Parathyroid adenoma (tissue), 2 donors: Measurements from ENCODE around the gene CBARP.

Experiments used
- H2AFZ ChIP-seq: fragments of 300-600 bp; sonication (generic); one replicate; pipeline ENCODE4 v1.7.0; 2017; ENCODE audit warnings: antibody characterized with exemption, mild to moderate bottlenecking
- H3K27ac ChIP-seq: fragments of 300-600 bp; sonication (generic); one replicate; pipeline ENCODE4 v1.7.0; 2017
- H3K27me3 ChIP-seq: fragments of 300-600 bp; sonication (generic); one replicate; pipeline ENCODE4 v1.7.0; 2017; ENCODE audit warnings: low read length; ENCODE audit not compliant: control insufficient read depth, insufficient read depth
- H3K36me3 ChIP-seq: fragments of 300-600 bp; sonication (generic); one replicate; pipeline ENCODE4 v1.7.0; 2017; ENCODE audit warnings: low read length; ENCODE audit not compliant: control insufficient read depth, insufficient read depth
- H3K4me1 ChIP-seq: fragments of 300-600 bp; sonication (generic); one replicate; pipeline ENCODE4 v1.7.0; 2017; ENCODE audit warnings: control low read depth
- H3K4me2 ChIP-seq: fragments of 300-600 bp; sonication (generic); one replicate; pipeline ENCODE4 v1.7.0; 2017; ENCODE audit warnings: low read length
- H3K4me3 ChIP-seq: fragments of 300-600 bp; sonication (generic); one replicate; pipeline ENCODE4 v1.7.0; 2017; ENCODE audit warnings: low read depth, low read length
- H3K79me2 ChIP-seq: fragments of 300-600 bp; sonication (generic); one replicate; pipeline ENCODE4 v1.7.0; 2017; ENCODE audit warnings: control low read depth
- H3K9ac ChIP-seq: fragments of 300-600 bp; sonication (generic); one replicate; pipeline ENCODE4 v1.7.0; 2017; ENCODE audit warnings: mild to moderate bottlenecking
- H3K9me3 ChIP-seq: fragments of 300-600 bp; sonication (generic); one replicate; pipeline ENCODE4 v1.7.0; 2017; ENCODE audit warnings: low read length; ENCODE audit not compliant: control insufficient read depth
- CTCF ChIP-seq: fragments of 300-600 bp; sonication (generic); IDR thresholded peaks from one replicate; pipeline ENCODE4 v1.7.0; 2017; ENCODE audit warnings: antibody characterized with exemption, mild to moderate bottlenecking
- donor health status: primary hyperparathyroidism.

Gene CBARP

DNA sequence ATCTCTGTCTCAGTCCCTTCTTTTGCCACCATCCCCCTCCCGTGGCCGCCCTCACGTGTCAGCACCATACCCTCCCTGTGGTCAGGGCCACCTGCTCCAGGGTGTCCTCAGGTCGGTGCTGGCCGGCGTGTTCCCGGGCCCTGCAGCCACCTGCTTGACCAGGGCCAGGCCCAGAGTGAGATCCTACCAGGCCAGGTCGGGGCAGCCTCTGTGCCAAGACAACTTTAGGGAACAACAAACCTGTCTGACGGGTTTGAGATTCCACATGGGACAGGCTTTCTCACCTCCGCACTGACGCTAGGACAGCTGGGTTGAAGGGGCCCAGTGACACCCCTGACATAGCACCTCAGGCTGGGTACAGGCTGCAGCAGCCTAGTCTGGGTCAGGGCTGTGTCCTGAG lies 56.2 kb downstream of the CBARP start:
- Histone ChIP-seq H3K4me2 (peak overlapping the region; percentile 46), H3K4me3 (no peak overlapping the region), H2AFZ (peak overlapping the region; percentile 39), H3K27ac (peak overlapping the region; percentile 81), H3K9ac (no peak overlapping the region), H3K27me3 (no peaks in the 10 kb centered on the region), H3K79me2 (no peaks in the 10 kb centered on the region), H3K4me1 (peaks cover 9% of the 10 kb centered on the region), H3K9me3 (no peaks in the 10 kb centered on the region), H3K36me3 (no peaks in the 10 kb centered on the region)
- TF ChIP-seq CTCF: no peak
